Activated naive CD4-positive, alpha-beta T cell treated with anti-CD3 and anti-CD28 coated beads, Interleukin-2, amount 10 ng/mL, durations not matched to agents 7 days and 5 days (primary cell): ENCODE data around the gene MRPL9.
A peak's percentile ranks its signal among the peaks of the same experiment; 100 is the strongest.
"Not testable (repeated sequence)": the region's sequence is repeated elsewhere in the genome, so short reads cannot be mapped to it uniquely, and the experiment has no call there.

ENCODE experiments used
- CTCF ChIA-PET: fragments of 350-600 bp; sonication (Branson Sonifier 250); formaldehyde crosslinking; loops from one replicate; lab custom pipeline; 2021; ENCODE audit warnings: antibody characterized with exemption; lab: Charles Lee
- DNase-seq: peaks from one replicate; pipeline ENCODE4 v3.0.0-alpha.2; 2020
- H3K27ac Mint-ChIP-seq: one replicate; pipeline ENCODE4 v1.8.0; 2021; ENCODE audit warnings: mild to moderate bottlenecking, moderate library complexity, mixed read lengths
- H3K27me3 Mint-ChIP-seq: one replicate; pipeline ENCODE4 v1.8.0; 2021; ENCODE audit warnings: mild to moderate bottlenecking, mixed read lengths
- H3K36me3 Mint-ChIP-seq: one replicate; pipeline ENCODE4 v1.8.0; 2021; ENCODE audit warnings: mixed read lengths
- H3K4me1 Mint-ChIP-seq: one replicate; pipeline ENCODE4 v1.8.0; 2021; ENCODE audit warnings: mixed read lengths
- H3K4me3 Mint-ChIP-seq: one replicate; pipeline ENCODE4 v1.8.0; 2021; ENCODE audit warnings: mild to moderate bottlenecking, moderate library complexity, mixed read lengths
- H3K9me3 Mint-ChIP-seq: one replicate; pipeline ENCODE4 v1.8.0; 2021; ENCODE audit warnings: mixed read lengths

MRPL9 gene

DNA sequence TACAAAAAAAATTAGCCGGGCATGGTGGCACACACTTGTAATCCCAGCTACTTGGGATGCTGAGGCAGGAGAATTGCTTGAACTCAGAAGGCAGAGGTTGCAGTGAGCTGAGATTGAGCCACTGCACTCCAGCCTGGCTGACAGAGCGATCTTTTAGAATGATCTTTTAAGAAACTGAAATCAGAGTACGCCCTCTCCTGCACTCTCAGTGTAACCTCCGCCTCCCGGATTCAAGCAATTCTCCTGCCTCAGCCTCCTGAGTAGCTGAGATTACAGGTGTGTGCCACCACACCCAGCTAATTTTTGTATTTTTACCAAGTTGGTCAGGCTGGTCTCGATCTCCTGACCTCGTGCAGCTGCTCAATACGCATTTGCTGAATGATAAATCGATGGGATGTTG, 29.3 kb downstream of the MRPL9 start:
- H3K27ac Mint-ChIP-seq, DNase-seq, H3K36me3 Mint-ChIP-seq, H3K4me1 Mint-ChIP-seq, H3K4me3 Mint-ChIP-seq: not testable (repeated sequence)
- Mint-ChIP-seq H3K9me3 (peaks cover 17% of the 10 kb centered on the region), H3K27me3 (peaks cover 32% of the 10 kb centered on the region)
- CTCF ChIA-PET = interaction anchor here (0.7 to 2.7 kb wide), 17 partner anchors 10 to 433 kb away, joined by 3 to 23 read pairs (median 5); partner anchors contain the start of genes CELF3, RIIAD1 and TDRKH

- Mint-ChIP-seq H3K9me3 (peaks cover 14% of the 10 kb centered on the region), H3K27ac (no peak overlapping the region), H3K4me1 (no peaks in the 10 kb centered on the region), H3K27me3 (peaks cover 37% of the 10 kb centered on the region), H3K36me3 (no peaks in the 10 kb centered on the region), H3K4me3 (no peak overlapping the region)
- no peak for DNase-seq
- CTCF ChIA-PET = interaction anchor here (0.8 to 2.7 kb wide), 4 partner anchors 12 to 139 kb away, joined by 3 to 23 read pairs (median 8); partner anchors contain the start of genes CELF3 and RIIAD1
These were observed 30.2 kb downstream of the MRPL9 start for GRCh38 chr1:151733126-151733525.

DNA sequence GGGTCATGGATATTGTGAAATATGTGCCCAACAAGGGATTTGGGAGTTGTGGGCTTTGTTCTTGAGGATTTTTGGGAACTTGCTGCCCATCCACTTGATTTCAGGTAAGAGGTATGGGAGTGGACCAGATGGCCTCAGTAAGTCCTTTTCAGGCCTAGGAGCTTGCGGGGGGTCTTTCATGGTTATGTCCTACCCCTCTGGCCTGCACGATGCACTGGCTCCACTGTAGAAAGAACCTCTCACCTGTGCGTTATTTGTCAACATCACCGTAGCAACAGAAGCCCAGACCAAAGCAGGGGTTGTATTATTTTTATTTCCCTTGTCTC, 33.4 kb downstream of the MRPL9 start:
- H3K4me3 Mint-ChIP-seq = no peak overlapping the region
- no peak for DNase-seq
- peaks cover 48% of the 10 kb centered on the region for H3K27me3 Mint-ChIP-seq
- H3K36me3 Mint-ChIP-seq = no peaks in the 10 kb centered on the region
- H3K4me1 Mint-ChIP-seq = no peaks in the 10 kb centered on the region
- H3K9me3 Mint-ChIP-seq = no peaks in the 10 kb centered on the region
- CTCF ChIA-PET = no interaction called here
- H3K27ac Mint-ChIP-seq = no peak overlapping the region

- DNase-seq = no peak
- H3K9me3 Mint-ChIP-seq = no peaks in the 10 kb centered on the region
- peaks cover 52% of the 10 kb centered on the region for H3K27me3 Mint-ChIP-seq
- no peak overlapping the region for H3K4me3 Mint-ChIP-seq
- no peaks in the 10 kb centered on the region for H3K4me1 Mint-ChIP-seq
- no peak overlapping the region for H3K27ac Mint-ChIP-seq
- H3K36me3 Mint-ChIP-seq = no peaks in the 10 kb centered on the region
- CTCF ChIA-PET = no interaction called here
These were observed 33.9 kb downstream of the MRPL9 start for GRCh38 chr1:151729157-151729965.

DNA sequence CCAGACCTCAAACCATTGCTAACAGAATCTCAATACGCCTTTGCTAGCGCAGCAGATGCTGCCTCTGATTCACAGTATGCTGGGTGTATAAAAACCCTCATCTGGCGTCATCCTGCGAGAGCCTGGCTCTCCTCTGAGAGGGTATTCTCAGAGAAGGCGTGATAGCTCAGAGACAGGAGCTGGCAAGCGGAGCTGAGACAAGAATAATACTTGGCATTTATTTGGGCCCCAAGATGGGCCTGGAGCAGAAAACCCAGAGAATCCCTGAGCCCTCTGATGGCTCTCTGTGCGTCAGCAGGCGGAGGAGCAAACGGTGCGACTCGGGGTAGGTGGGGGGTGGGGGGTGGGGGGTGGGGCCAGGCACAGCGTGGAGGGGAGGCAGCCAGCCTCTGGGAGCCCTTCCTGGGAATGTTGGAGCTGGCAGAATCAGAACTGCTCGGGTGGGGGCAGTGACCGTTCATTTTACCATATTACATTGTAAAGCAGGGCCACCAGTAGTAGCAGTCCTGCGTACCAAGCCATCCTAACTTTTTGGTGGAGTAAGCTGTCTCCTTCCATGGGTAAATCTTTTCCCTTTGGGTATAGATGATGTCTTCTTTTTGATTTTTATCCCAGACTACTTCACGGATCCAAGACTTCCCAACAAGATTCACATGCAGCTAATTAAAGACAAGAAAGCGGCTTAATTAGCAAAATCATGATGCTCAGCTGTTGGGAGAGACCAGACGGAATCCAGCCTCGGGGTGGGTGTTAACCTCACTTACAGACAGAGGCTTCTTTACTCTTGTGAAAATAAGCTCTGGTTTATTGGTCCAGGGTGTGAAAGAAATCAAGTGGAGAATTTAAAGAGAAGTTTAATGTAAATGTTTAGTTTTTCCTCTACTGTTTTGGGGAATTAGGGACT, 34.9 kb downstream of the MRPL9 start:
- DNase-seq = no peak
- H3K36me3 Mint-ChIP-seq = no peaks in the 10 kb centered on the region
- no peaks in the 10 kb centered on the region for H3K9me3 Mint-ChIP-seq
- H3K4me3 Mint-ChIP-seq = no peak overlapping the region
- CTCF ChIA-PET = no interaction called here
- H3K27ac Mint-ChIP-seq = no peak overlapping the region
- H3K27me3 Mint-ChIP-seq = peaks cover 60% of the 10 kb centered on the region
- no peaks in the 10 kb centered on the region for H3K4me1 Mint-ChIP-seq

DNA sequence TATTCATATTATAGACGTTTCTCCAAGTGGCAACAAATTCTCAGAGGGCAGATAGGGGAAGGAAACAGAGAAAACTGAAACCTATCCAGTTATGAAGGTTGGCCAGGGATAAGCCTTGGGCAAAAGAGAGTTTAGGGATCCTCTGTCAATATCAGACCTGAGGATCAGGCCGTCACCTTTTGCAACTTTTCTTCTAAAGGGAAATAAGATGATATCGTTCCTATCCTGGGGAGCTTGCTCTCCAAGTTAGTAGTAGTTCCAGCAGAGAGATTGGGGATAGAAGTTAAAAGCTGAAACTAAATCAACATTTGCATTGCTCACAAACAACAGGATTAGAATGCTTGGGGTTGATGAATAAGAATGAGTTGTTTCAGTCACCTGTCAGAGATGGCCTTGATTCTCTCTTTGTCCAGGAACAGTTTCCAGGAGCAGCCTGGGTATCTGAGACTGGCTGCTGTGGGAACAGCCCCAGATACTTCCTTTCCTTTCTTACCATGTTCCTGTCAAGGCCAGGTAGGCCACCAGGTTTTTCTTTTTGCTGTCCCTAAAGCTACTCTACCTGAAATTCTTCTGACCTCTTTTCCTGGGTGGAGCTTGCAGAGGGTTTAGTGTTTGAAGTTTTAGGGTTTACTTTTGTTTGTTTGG, 39.4 kb downstream of the MRPL9 start:
- CTCF ChIA-PET = interaction anchor here (0.5 to 0.7 kb wide), 2 partner anchors 81 to 195 kb away, joined by 3 read pairs; no protein-coding TSS in a partner anchor
- Mint-ChIP-seq H3K36me3 (no peaks in the 10 kb centered on the region), H3K4me3 (no peak overlapping the region), H3K4me1 (peaks cover 21% of the 10 kb centered on the region), H3K27ac (no peak overlapping the region), H3K9me3 (no peaks in the 10 kb centered on the region), H3K27me3 (peaks cover 88% of the 10 kb centered on the region)
- no peak for DNase-seq

- peaks cover 93% of the 10 kb centered on the region for H3K27me3 Mint-ChIP-seq
- H3K4me1 Mint-ChIP-seq = peaks cover 24% of the 10 kb centered on the region
- H3K36me3 Mint-ChIP-seq = no peaks in the 10 kb centered on the region
- no peak for DNase-seq
- CTCF ChIA-PET = interaction anchor here (1.2 kb wide), 1 partner anchor 124 kb away, joined by 3 read pairs; no protein-coding TSS in a partner anchor
- peak overlapping the region; percentile 65 for H3K4me3 Mint-ChIP-seq
- H3K27ac Mint-ChIP-seq = no peak overlapping the region
- H3K9me3 Mint-ChIP-seq = no peaks in the 10 kb centered on the region
These were observed 41.3 kb downstream of the MRPL9 start for GRCh38 chr1:151721788-151722510.

GRCh38 chr1:151720974-151721787, 42.1 kb downstream of the MRPL9 start, which contains the start of gene RIIAD1:
Gene RIIAD1, plus strand, starts transcription at chr1:151721522. Its CDS starts 15 bp downstream, at chr1:151721537.
- Mint-ChIP-seq H3K36me3 (no peaks in the 10 kb centered on the region), H3K27ac (no peak within 1 kb of the TSS), H3K9me3 (no peaks in the 10 kb centered on the region), H3K4me3 (peak within 1 kb of the TSS; percentile 65), H3K4me1 (peaks cover 26% of the 10 kb centered on the region), H3K27me3 (peaks cover 94% of the 10 kb centered on the region)
- CTCF ChIA-PET = interaction anchor here (0.7 to 1.4 kb wide), 3 partner anchors 13 to 125 kb away, joined by 3 to 9 read pairs (median 3); no protein-coding TSS in a partner anchor
- DNase-seq = peak; percentile 64

DNA sequence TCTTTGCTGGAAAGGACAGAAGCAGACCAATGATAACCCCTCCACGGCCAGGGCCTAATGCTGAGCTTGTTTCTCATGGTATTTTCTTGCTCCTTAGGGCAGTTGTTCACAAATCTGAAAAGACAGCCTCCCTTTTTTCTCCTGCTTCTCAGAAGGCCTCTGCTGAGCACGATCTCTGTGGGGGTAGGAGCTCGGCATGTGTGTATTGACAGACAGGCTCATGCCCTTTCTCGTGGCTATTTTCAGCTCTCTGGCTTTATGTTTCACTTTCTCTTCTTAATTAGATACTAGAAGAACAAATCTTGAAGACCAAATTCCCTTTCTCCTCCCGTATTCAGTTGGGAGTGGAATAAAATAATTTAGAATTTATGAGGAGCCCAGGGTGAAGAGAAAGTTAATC, 42.7 kb downstream of the MRPL9 start:
- CTCF ChIA-PET = interaction anchor here (0.7 to 1.4 kb wide), 2 partner anchors 13 to 44 kb away, joined by 3 to 9 read pairs; no protein-coding TSS in a partner anchor
- DNase-seq = peak; percentile 34
- no peaks in the 10 kb centered on the region for H3K9me3 Mint-ChIP-seq
- H3K27ac Mint-ChIP-seq = no peak overlapping the region
- peaks cover 26% of the 10 kb centered on the region for H3K4me1 Mint-ChIP-seq
- peak overlapping the region; percentile 54 for H3K4me3 Mint-ChIP-seq
- H3K27me3 Mint-ChIP-seq = peaks cover 94% of the 10 kb centered on the region
- no peaks in the 10 kb centered on the region for H3K36me3 Mint-ChIP-seq

DNA sequence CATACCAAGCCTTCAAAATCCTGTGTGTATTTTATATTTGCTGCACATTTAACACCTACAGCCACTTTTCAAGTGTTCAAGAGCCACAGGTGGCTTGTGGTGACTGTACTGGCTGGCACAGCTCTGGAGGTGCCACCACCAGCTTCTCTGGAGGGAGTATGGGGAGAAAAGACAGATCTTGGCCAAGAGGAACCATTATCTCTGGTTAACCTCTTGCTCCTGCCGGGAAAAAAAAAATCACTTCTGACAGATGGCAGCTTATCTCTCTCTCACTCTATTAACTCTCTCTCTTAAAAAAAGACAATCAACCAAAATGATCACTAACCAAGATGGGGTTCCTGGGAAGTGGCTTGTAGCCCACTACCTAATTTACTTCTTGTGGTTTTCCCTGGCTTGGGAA, 43.2 kb downstream of the MRPL9 start:
- no peaks in the 10 kb centered on the region for H3K36me3 Mint-ChIP-seq
- H3K4me1 Mint-ChIP-seq = peaks cover 26% of the 10 kb centered on the region
- no peak overlapping the region for H3K4me3 Mint-ChIP-seq
- H3K9me3 Mint-ChIP-seq = no peaks in the 10 kb centered on the region
- CTCF ChIA-PET = interaction anchor here (1.4 kb wide), 1 partner anchor 14 kb away, joined by 9 read pairs; no protein-coding TSS in a partner anchor
- H3K27me3 Mint-ChIP-seq = peaks cover 97% of the 10 kb centered on the region
- DNase-seq = no peak
- H3K27ac Mint-ChIP-seq = no peak overlapping the region

DNA sequence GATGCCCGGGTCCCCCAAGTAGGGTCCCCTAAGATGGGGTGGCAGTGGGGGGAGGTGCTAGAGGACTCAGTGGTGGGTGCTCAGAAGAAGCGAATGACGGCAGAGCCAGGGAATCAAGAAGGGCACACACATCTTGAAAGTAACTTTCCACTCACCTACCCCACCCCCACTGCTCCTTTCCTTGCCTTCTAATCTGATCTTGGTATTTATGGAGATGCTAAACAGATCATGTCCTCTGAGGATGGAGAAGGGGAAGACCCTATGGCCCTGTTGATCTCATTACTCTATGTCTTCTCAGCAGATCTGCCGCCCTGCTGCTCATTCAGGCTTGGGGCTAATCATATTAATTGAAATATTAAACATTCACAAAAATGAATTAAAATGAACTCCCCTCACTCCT, 44.6 kb downstream of the MRPL9 start:
- no peak for DNase-seq
- H3K4me1 Mint-ChIP-seq = peaks cover 26% of the 10 kb centered on the region
- peaks cover 97% of the 10 kb centered on the region for H3K27me3 Mint-ChIP-seq
- H3K9me3 Mint-ChIP-seq = no peaks in the 10 kb centered on the region
- CTCF ChIA-PET = interaction anchor here (0.9 kb wide), 1 partner anchor 16 kb away, joined by 3 read pairs; no protein-coding TSS in a partner anchor
- H3K4me3 Mint-ChIP-seq = no peak overlapping the region
- no peak overlapping the region for H3K27ac Mint-ChIP-seq
- H3K36me3 Mint-ChIP-seq = no peaks in the 10 kb centered on the region

DNA sequence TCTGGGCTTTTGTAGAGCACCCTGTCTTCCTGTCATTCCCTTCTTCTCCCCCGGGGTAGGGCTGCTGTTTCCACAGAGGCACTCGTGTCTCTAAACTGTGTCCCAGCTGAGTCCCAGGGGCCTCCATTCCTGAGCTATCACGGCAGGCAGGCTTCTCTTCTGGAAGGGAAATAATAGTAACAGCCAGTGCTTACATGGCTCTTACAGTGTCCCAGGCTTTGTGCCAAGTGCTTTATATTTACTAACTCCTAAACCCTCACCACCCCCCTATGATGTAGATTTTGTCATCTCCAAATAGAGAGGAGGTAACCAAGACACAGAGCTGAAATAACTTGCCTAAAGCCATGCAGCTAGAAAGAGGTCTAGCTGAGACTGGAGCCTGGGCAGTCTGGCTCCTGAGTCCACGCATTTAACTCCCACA, 45.3 kb downstream of the MRPL9 start:
- Mint-ChIP-seq H3K27me3 (peaks cover 97% of the 10 kb centered on the region), H3K4me3 (no peak overlapping the region), H3K4me1 (peaks cover 26% of the 10 kb centered on the region), H3K27ac (no peak overlapping the region), H3K36me3 (no peaks in the 10 kb centered on the region), H3K9me3 (no peaks in the 10 kb centered on the region)
- CTCF ChIA-PET = interaction anchor here (0.7 to 0.9 kb wide), 2 partner anchors 17 to 284 kb away, joined by 3 read pairs; no protein-coding TSS in a partner anchor
- no peak for DNase-seq
